B cell (primary cell): ENCODE data around the gene FBXL20. TPM values are rescaled to one million over a fixed set of nuclear protein-coding genes. Genes with fewer than 3 reads are reported as not detected.

ENCODE experiments used
- ATAC-seq: fragments of 200-7000 bp; cut with Tn5 transposase; one replicate; pipeline ENCODE4 v1.10.0; 2021; ENCODE audit warnings: low read depth, mild to moderate bottlenecking, moderate number of reproducible peaks, moderate library complexity
- CTCF ChIA-PET: fragments of 350-600 bp; sonication (Branson Sonifier 250); formaldehyde crosslinking; loops from one replicate; lab custom pipeline; 2021; ENCODE audit warnings: antibody characterized with exemption, inconsistent platforms; lab: Charles Lee
- POLR2A ChIA-PET: fragments of 350-600 bp; sonication (Branson Sonifier 250); formaldehyde crosslinking; loops from one replicate; lab custom pipeline; 2021; ENCODE audit warnings: antibody characterized with exemption; lab: Charles Lee
- DNase-seq: peaks from one replicate; pipeline ENCODE4 v3.0.0; 2013
- H2AFZ ChIP-seq: 2 replicates; pipeline ENCODE4 v1.6.1; 2012; ENCODE audit warnings: mild to moderate bottlenecking, low read depth, low read length; ENCODE audit not compliant: insufficient read depth, poor library complexity, severe bottlenecking
- H3K27ac ChIP-seq, 2 donors: 1 replicate in 1 of 2; 2 replicates in 1 of 2; pipeline ENCODE4 v1.5.1; 2012 to 2013; ENCODE audit warnings: low read length in 2 of 2, mild to moderate bottlenecking in 2 of 2, moderate library complexity in 1 of 2
- H3K27me3 ChIP-seq, 4 experiments: fragments of 200-600 bp in 1 of 4; sonication (generic) in 1 of 4; replicated peaks in 1 of 4; 1 replicate in 2 of 4; 2 replicates in 2 of 4; pipeline versions ENCODE4 v1.6.1 to v1.7.0; 2013 to 2016; ENCODE audit warnings: low read length in 3 of 4, mild to moderate bottlenecking in 2 of 4, mixed read lengths in 1 of 4, moderate library complexity in 1 of 4; ENCODE audit not compliant: insufficient read depth in 4 of 4, control insufficient read depth in 3 of 4; ENCODE audit errors: control extremely low read depth in 1 of 4
- H3K36me3 ChIP-seq, 2 experiments: replicated peaks in 1 of 2; 1 replicate in 1 of 2; 2 replicates in 1 of 2; pipeline versions ENCODE4 v1.6.1 to v1.7.1; 2013; ENCODE audit warnings: low read length in 1 of 2; ENCODE audit not compliant: insufficient read depth in 2 of 2, control insufficient read depth in 1 of 2; ENCODE audit errors: control extremely low read depth in 1 of 2, extremely low read depth in 1 of 2
- H3K4me1 ChIP-seq, 2 donors: fragments of 200-600 bp in 1 of 2; sonication (generic) in 1 of 2; 1 replicate in 1 of 2; 2 replicates in 1 of 2; pipeline versions ENCODE4 v1.5.1 to v1.6.1; 2013 to 2017; ENCODE audit warnings: low read length in 2 of 2; ENCODE audit not compliant: control insufficient read depth in 2 of 2, insufficient read depth in 2 of 2
- H3K4me2 ChIP-seq: replicated peaks from 2 replicates; pipeline ENCODE3; 2012; ENCODE audit warnings: mild to moderate bottlenecking, low read depth, low read length; ENCODE audit not compliant: poor library complexity, severe bottlenecking
- H3K4me3 ChIP-seq, 5 experiments: fragments of 200-600 bp in 1 of 5; sonication (generic) in 1 of 5; 1 replicate in 3 of 5; 2 replicates in 2 of 5; pipeline versions ENCODE4 v1.5.1 to v1.7.0; 2011 to 2016; ENCODE audit warnings: low read length in 4 of 5, mild to moderate bottlenecking in 4 of 5, low read depth in 2 of 5, control low read depth in 1 of 5, moderate library complexity in 1 of 5; ENCODE audit not compliant: insufficient read depth in 1 of 5; ENCODE audit errors: control extremely low read depth in 1 of 5, extremely low read depth in 1 of 5
- H3K79me2 ChIP-seq: fragments of 200-600 bp; sonication (generic); one replicate; pipeline ENCODE4 v1.6.0; 2016; ENCODE audit warnings: low read length; ENCODE audit not compliant: control insufficient read depth, insufficient read depth
- H3K9ac ChIP-seq: fragments of 200-600 bp; sonication (generic); 2 replicates; pipeline ENCODE4 v1.6.1; 2017; ENCODE audit warnings: mild to moderate bottlenecking, low read length, moderate library complexity
- H3K9me3 ChIP-seq, 3 donors: one replicate each; pipeline versions ENCODE4 v1.6.1 to v1.7.1; 2013; ENCODE audit warnings: low read length in 2 of 3; ENCODE audit not compliant: control insufficient read depth in 2 of 3, insufficient read depth in 1 of 3; ENCODE audit errors: control extremely low read depth in 1 of 3
- H4K20me1 ChIP-seq: 2 replicates; pipeline ENCODE4 v1.6.0; 2012; ENCODE audit warnings: mild to moderate bottlenecking, low read length; ENCODE audit not compliant: insufficient read depth, control insufficient read depth, poor library complexity, severe bottlenecking
- H3K27ac Mint-ChIP-seq: one replicate; pipeline ENCODE4 v1.8.0; 2021; ENCODE audit warnings: mixed read lengths
- H3K27me3 Mint-ChIP-seq: one replicate; pipeline ENCODE4 v1.8.0; 2021; ENCODE audit warnings: mixed read lengths
- H3K4me1 Mint-ChIP-seq: one replicate; pipeline ENCODE4 v1.8.0; 2021; ENCODE audit warnings: mixed read lengths
- H3K4me3 Mint-ChIP-seq: one replicate; pipeline ENCODE4 v1.8.0; 2021; ENCODE audit warnings: mixed read lengths
- H3K9me3 Mint-ChIP-seq: one replicate; pipeline ENCODE4 v1.8.0; 2022; ENCODE audit warnings: mixed read lengths; ENCODE audit not compliant: insufficient read depth
- CTCF ChIP-seq: fragments of 200-600 bp; IDR thresholded peaks from one replicate; pipeline ENCODE4 v1.8.0; 2022; ENCODE audit warnings: antibody characterized with exemption, mild to moderate bottlenecking
- EZH2 ChIP-seq: IDR thresholded peaks from 2 replicates; pipeline ENCODE4 v1.6.1; 2012; ENCODE audit warnings: borderline replicate concordance, low read depth, mild to moderate bottlenecking, moderate library complexity, low read length; ENCODE audit not compliant: insufficient read depth, poor library complexity, severe bottlenecking
- WGBS: methylation state at CpG from one replicate; pipeline ENCODE4 v1.1.5; 2013; ENCODE audit warnings: missing lambda C conversion rate; ENCODE audit not compliant: insufficient coverage; 5-methylcytosine and 5-hydroxymethylcytosine counted together
- intact Hi-C: fragments of 100-400 bp; cut with micrococcal nuclease; formaldehyde crosslinking; loops from one replicate; pipeline ENCODE4 v1.10.0; 2022
- polyA plus RNA-seq: library from polyadenylated mRNA; depleted of rRNA; stranded (reverse); fragments of >200 nt; gene quantifications from 2 replicates; pipeline ENCODE4 v1.2.3, GENCODE V29; 2012
- total RNA-seq, 2 donors: library from RNA; stranded (reverse); fragments of 120-200 nt in 1 of 2; gene quantifications; 1 replicate in 1 of 2; 2 replicates in 1 of 2; pipeline versions ENCODE4 v1.2.3 to v1.2.4, GENCODE V29; 2013 to 2022

Gene FBXL20
- total and polyA plus RNA-seq, 2 donors (not counting 1 experiment from before 2014, with no cell fraction given): 6.1 to 36.2 TPM

DNA sequence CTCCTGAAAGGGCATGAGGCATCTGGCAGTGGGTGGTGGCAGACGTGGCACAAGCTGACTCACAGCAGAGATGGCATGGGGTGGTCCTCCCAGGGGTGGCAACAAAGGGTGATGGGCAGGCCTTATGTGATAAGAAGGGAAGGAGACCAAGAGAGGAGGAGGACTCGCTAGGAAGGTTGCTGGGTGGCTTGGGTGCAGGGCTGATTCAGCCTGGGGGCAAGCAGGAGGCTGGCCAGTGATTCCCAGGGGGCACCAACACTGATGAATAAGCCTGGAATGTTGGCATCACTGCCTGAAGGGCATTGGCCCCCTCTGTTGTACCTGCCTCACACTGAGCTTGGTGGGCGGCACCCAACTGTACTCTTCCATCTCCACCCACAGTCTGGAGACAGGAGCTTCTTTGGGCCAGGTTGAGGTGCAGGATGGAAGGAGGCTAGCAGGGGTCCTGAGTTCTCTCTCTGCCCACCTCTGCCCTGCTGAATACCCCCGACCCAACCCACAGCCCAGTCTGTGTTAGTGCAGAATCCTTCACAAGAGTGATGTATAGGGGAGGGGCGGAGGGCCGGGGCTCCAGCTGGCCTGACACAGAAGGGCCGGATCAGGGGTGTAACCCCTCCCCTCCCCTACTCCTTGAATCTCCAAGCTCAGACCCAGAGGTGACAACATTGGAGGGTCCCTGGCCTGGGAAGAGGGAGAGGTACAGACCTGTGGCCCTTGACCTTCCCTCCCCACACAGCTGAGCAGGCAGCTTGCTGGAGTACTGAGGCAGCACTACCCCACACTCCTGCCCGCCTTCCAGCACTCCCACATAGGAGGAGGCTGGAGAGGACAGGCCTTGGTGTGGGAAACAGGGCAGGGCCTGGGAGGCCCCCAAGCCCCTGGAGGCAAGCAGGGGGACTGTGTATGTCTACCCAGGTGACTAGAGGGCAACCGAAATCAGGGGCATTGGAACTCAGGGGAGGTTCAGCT lies 178.3 kb downstream of the FBXL20 start:
- no peak overlapping the region for H3K27ac ChIP-seq
- WGBS: 85% methylated on average over 3 of the region's 9 CpGs
- no peak for ATAC-seq
- no peak overlapping the region for H3K9ac ChIP-seq
- peaks cover 0 to 9% (median 0%) of the 10 kb centered on the region in 3 donors for H3K9me3 ChIP-seq
- no peaks in the 10 kb centered on the region for H3K36me3 ChIP-seq
- no peak overlapping the region for H3K4me2 ChIP-seq
- Mint-ChIP-seq H3K27me3 (peaks cover 33% of the 10 kb centered on the region), H3K27ac (no peak overlapping the region), H3K4me3 (peak overlapping the region; percentile 61), H3K9me3 (no peaks in the 10 kb centered on the region), H3K4me1 (peaks cover 13% of the 10 kb centered on the region)
- CTCF ChIA-PET: interaction anchor here (0.9 to 1.8 kb wide), 3 partner anchors 11 to 21 kb away, joined by 3 to 5 read pairs (median 4); no protein-coding TSS in a partner anchor
- H3K27me3 ChIP-seq: peaks cover 0 to 42% (median 22%) of the 10 kb centered on the region in 4 experiments
- no peak overlapping the region for H3K4me3 ChIP-seq
- no peak for TF ChIP-seq CTCF
- no peak for TF ChIP-seq EZH2
- no peak overlapping the region for H2AFZ ChIP-seq
- POLR2A ChIA-PET: no interaction called here
- DNase-seq: no peak
- intact Hi-C loops: no loop called here
- no peaks in the 10 kb centered on the region for H3K79me2 ChIP-seq
- peaks cover 19 to 22% of the 10 kb centered on the region in 2 donors for H3K4me1 ChIP-seq
- no peaks in the 10 kb centered on the region for H4K20me1 ChIP-seq

DNA sequence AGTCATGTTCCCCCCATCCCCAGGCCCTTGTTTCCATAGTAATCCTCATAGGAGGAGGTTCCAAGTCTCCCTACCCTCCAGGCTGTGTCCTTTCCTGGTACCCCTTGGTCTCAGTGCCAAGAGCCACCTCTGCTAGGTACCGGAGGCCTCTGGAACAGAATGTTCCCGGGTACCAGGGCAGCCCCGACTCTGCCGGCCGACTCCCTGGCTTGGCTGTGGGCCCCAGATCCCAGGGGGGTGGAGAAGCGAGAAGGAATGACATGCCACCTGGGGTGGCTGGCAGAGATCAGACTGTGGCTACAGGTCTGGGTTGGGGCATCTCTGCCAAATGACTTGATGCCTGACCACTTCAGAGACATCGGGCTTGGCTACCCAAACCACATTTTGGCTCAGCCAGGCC lies 179.3 kb downstream of the FBXL20 start:
- no peak overlapping the region for H3K27ac ChIP-seq
- no peak for DNase-seq
- WGBS: 84% methylated on average over 6 of the region's 7 CpGs
- H3K27me3 Mint-ChIP-seq: peaks cover 24% of the 10 kb centered on the region
- peaks cover 0 to 34% (median 15%) of the 10 kb centered on the region in 4 experiments for H3K27me3 ChIP-seq
- no peaks in the 10 kb centered on the region for H3K36me3 ChIP-seq
- intact Hi-C loops: no loop called here
- H3K9me3 Mint-ChIP-seq: no peaks in the 10 kb centered on the region
- H3K4me1 Mint-ChIP-seq: peaks cover 13% of the 10 kb centered on the region
- no peak overlapping the region for H3K4me3 Mint-ChIP-seq
- CTCF ChIA-PET: interaction anchor here (1.1 to 1.8 kb wide), 2 partner anchors 9 to 22 kb away, joined by 5 read pairs; no protein-coding TSS in a partner anchor
- H3K79me2 ChIP-seq: no peaks in the 10 kb centered on the region
- H3K27ac Mint-ChIP-seq: no peak overlapping the region
- H3K4me1 ChIP-seq: peaks cover 19 to 22% of the 10 kb centered on the region in 2 donors
- TF ChIP-seq CTCF: no peak
- TF ChIP-seq EZH2: no peak
- H3K4me2 ChIP-seq: no peak overlapping the region
- no peak for ATAC-seq
- H4K20me1 ChIP-seq: no peaks in the 10 kb centered on the region
- H3K9me3 ChIP-seq: peaks cover 0 to 4% (median 0%) of the 10 kb centered on the region in 3 donors
- H3K4me3 ChIP-seq: no peak overlapping the region
- POLR2A ChIA-PET: no interaction called here
- H3K9ac ChIP-seq: no peak overlapping the region
- no peak overlapping the region for H2AFZ ChIP-seq
